OCI-LY7 (cell line): Measurements from ENCODE around the gene LRRK1. TPM values are rescaled to one million over a fixed set of nuclear protein-coding genes. Genes with fewer than 3 reads are reported as not detected.

Source experiments
- BruUV-seq: library from RNA; stranded (reverse); fragments of 400-500 nt; replicated peaks from 2 replicates; lab custom pipeline; 2021; lab: Mats Ljungman, UMichigan
- CTCF ChIA-PET: fragments of 300-600 bp; sonication (Branson Sonifier 250); formaldehyde crosslinking; loops from one replicate; lab custom pipeline; 2022; ENCODE audit warnings: antibody characterized with exemption; ENCODE audit not compliant: unreplicated experiment; lab: Charles Lee
- POLR2A ChIA-PET: fragments of 300-600 bp; sonication (Branson Sonifier 250); formaldehyde crosslinking; loops from one replicate; lab custom pipeline; 2022; ENCODE audit warnings: antibody characterized with exemption; lab: Charles Lee
- DNase-seq: peaks from one replicate; pipeline ENCODE4 v3.0.0-alpha.2; 2015; ENCODE audit warnings: low spot score
- H2AFZ ChIP-seq: fragments of 200-600 bp; sonication (generic), shearing (Covaris generic); 2 replicates; pipeline ENCODE4 v1.6.1; 2014; ENCODE audit warnings: mild to moderate bottlenecking, antibody characterized with exemption, low read length, moderate library complexity
- H3K27ac ChIP-seq: fragments of 200-600 bp; sonication (generic); 2 replicates; pipeline ENCODE4 v1.5.1; 2014; ENCODE audit warnings: mixed run types, low read depth, mild to moderate bottlenecking, moderate library complexity, low read length, inconsistent platforms; ENCODE audit not compliant: poor library complexity, severe bottlenecking
- H3K36me3 ChIP-seq: fragments of 200-600 bp; sonication (generic); 2 replicates; pipeline ENCODE4 v1.6.1; 2014; ENCODE audit warnings: mild to moderate bottlenecking, antibody characterized with exemption, low read length, moderate library complexity, mixed read lengths; ENCODE audit not compliant: insufficient read depth
- H3K4me1 ChIP-seq: fragments of 200-600 bp; sonication (generic); 2 replicates; pipeline ENCODE4 v1.5.1; 2014; ENCODE audit warnings: mild to moderate bottlenecking, low read length; ENCODE audit not compliant: insufficient read depth, poor library complexity, severe bottlenecking
- H3K4me2 ChIP-seq: fragments of 200-600 bp; sonication (generic); 2 replicates; pipeline ENCODE4 v1.6.1; 2014; ENCODE audit warnings: mild to moderate bottlenecking, low read length
- H3K4me3 ChIP-seq: fragments of 200-600 bp; sonication (generic); 2 replicates; pipeline ENCODE4 v1.5.1; 2014; ENCODE audit warnings: mild to moderate bottlenecking, low read depth, low read length; ENCODE audit not compliant: poor library complexity, severe bottlenecking
- H3K79me2 ChIP-seq: fragments of 200-600 bp; sonication (generic); 2 replicates; pipeline ENCODE4 v1.6.1; 2016; ENCODE audit warnings: low read depth, mild to moderate bottlenecking, low read length, moderate library complexity, mixed read lengths; ENCODE audit not compliant: insufficient read depth
- H3K9me2 ChIP-seq: fragments of 200-600 bp; sonication (generic); 2 replicates; pipeline ENCODE4 v1.6.1; 2016; ENCODE audit warnings: mild to moderate bottlenecking, low read length, mixed read lengths; ENCODE audit not compliant: insufficient read depth
- H3K9me3 ChIP-seq: fragments of 200-600 bp; sonication (generic); 2 replicates; pipeline ENCODE4 v1.6.1; 2014; ENCODE audit warnings: mild to moderate bottlenecking, mixed run types, low read length, mixed read lengths
- H4K20me1 ChIP-seq: fragments of 200-600 bp; sonication (generic); 2 replicates; pipeline ENCODE4 v1.6.1; 2014; ENCODE audit warnings: mild to moderate bottlenecking, antibody characterized with exemption, low read length, moderate library complexity, mixed read lengths; ENCODE audit not compliant: insufficient read depth
- EZH2phosphoT487 ChIP-seq: fragments of 200-600 bp; sonication (generic); IDR thresholded peaks from 2 replicates; pipeline ENCODE4 v1.6.1; 2018; ENCODE audit warnings: low read depth, borderline replicate concordance, mild to moderate bottlenecking, mixed run types, antibody characterized with exemption, low read length, moderate library complexity, mixed read lengths
- intact Hi-C: fragments of 100-400 bp; cut with micrococcal nuclease; formaldehyde crosslinking; loops from one replicate; pipeline ENCODE4 v1.10.0; 2022; ENCODE audit not compliant: unreplicated experiment
- total RNA-seq, 2 experiments: library from RNA; depleted of rRNA in 1 of 2; stranded (reverse); fragments of >200 nt in 1 of 2; shearing (Covaris generic) in 1 of 2; gene quantifications; 2 replicates each; pipeline ENCODE4 v1.2.3, GENCODE V29; 2014 to 2022
- TF ChIP-seq, protein P1 (sequence below): fragments of 200-600 bp; sonication (generic); conservative IDR thresholded peaks from 2 replicates; pipeline ENCODE4 v1.5.1; 2014; ENCODE audit warnings: mild to moderate bottlenecking, antibody characterized with exemption, low read length, moderate library complexity, mixed read lengths

Gene LRRK1
- total RNA-seq, 2 experiments from 2014 or later, result 92.3 to 233 TPM

DNA sequence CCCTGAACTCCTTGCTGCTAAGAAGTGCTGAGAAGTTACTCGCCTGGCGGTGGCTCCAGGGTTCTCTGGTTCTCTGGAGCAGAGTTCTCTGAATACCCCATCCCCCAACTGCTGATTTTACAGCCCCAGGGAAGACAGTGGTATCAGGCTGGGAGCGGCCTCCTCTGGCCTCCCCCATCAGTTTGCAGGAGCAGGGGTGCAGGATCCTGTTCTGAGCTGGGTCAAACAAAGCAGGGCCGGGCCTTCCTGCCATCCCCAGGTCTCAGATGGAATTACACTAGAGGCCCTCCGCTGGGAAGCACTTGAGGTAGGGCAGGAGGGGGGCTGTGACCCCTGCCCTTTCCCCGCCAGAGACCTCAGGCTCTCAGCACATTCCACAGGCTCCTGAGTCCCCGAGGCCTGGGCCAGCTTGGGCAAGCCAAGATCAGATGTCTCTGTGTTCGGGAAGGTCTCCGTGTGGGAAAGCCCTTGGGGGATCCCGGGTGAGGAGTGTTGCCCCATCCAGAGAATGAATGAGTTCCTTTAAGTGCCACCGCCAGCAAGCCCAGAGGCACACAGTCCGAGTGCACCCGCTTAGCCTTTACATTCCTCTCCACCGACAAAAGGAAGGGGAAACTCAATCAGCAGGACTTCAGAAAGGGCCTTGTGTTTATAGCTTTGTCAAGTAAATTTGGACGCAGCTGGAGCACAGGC is 149.9 kb downstream of the LRRK1 start:
- no TSS peak for BruUV-seq
- H2AFZ ChIP-seq, result no peak overlapping the region
- ChIA-PET CTCF (no interaction called here), POLR2A (no interaction called here)
- no peaks in the 10 kb centered on the region for H3K9me3 ChIP-seq
- no peak overlapping the region for H3K4me3 ChIP-seq
- H3K27ac ChIP-seq, result no peak overlapping the region
- no peaks in the 10 kb centered on the region for H4K20me1 ChIP-seq
- H3K36me3 ChIP-seq, result peaks cover 85% of the 10 kb centered on the region
- no peaks in the 10 kb centered on the region for H3K79me2 ChIP-seq
- H3K4me1 ChIP-seq, result no peaks in the 10 kb centered on the region
- DNase-seq, result no peak
- H3K9me2 ChIP-seq, result no peaks in the 10 kb centered on the region
- intact Hi-C loops, result no loop called here
- H3K4me2 ChIP-seq, result no peak overlapping the region
- no peak for TF ChIP-seq EZH2phosphoT487
- TF ChIP-seq, protein P1, sequence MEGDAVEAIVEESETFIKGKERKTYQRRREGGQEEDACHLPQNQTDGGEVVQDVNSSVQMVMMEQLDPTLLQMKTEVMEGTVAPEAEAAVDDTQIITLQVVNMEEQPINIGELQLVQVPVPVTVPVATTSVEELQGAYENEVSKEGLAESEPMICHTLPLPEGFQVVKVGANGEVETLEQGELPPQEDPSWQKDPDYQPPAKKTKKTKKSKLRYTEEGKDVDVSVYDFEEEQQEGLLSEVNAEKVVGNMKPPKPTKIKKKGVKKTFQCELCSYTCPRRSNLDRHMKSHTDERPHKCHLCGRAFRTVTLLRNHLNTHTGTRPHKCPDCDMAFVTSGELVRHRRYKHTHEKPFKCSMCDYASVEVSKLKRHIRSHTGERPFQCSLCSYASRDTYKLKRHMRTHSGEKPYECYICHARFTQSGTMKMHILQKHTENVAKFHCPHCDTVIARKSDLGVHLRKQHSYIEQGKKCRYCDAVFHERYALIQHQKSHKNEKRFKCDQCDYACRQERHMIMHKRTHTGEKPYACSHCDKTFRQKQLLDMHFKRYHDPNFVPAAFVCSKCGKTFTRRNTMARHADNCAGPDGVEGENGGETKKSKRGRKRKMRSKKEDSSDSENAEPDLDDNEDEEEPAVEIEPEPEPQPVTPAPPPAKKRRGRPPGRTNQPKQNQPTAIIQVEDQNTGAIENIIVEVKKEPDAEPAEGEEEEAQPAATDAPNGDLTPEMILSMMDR, result no peak

DNA sequence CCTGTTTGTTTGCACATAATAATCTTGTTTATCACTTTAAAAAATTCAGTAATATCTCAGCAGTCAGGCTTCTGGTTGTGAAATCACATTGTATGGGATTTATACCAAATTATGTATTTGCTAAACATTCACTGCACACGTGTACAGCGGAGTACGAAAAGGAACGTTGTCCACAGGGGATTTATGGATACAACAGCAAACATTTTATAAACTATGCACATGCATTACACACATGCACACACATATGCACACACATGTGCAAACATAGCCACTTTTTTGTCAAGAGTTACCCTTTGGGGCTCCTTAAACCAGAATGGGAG is 150.5 kb downstream of the LRRK1 start:
- TSS peak; percentile 37 for BruUV-seq
- no peak for TF ChIP-seq EZH2phosphoT487
- TF ChIP-seq, protein P1, result no peak
- Histone ChIP-seq H3K9me2 (no peaks in the 10 kb centered on the region), H3K4me1 (no peaks in the 10 kb centered on the region), H4K20me1 (no peaks in the 10 kb centered on the region), H3K9me3 (no peaks in the 10 kb centered on the region), H3K4me3 (no peak overlapping the region), H3K36me3 (peaks cover 80% of the 10 kb centered on the region), H3K79me2 (no peaks in the 10 kb centered on the region), H3K27ac (no peak overlapping the region), H3K4me2 (no peak overlapping the region), H2AFZ (no peak overlapping the region)
- intact Hi-C loops, result no loop called here
- POLR2A ChIA-PET, result interaction anchor here (0.7 kb wide), 1 partner anchor 46 kb away, joined by 3 read pairs; no protein-coding TSS in a partner anchor
- CTCF ChIA-PET, result no interaction called here
- no peak for DNase-seq

DNA sequence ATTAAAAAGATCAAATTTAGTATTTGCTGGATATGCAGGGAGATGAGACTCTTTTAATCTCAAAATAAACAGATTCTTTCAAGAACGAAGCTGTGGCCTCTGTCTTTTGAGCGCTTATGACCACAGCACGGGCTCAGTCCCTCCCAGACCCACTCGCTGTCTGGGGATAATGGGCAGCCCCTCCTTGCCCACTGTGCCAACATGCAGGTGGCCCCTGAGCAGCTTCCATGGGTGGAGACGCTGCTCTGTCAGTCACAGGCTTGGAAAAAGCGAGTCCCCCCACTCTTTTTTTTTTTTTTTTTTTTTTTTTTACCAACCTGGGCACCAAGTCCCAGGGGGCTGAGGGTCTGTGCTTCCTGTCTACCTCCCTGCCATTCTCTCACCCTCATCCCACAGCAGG is 150.9 kb downstream of the LRRK1 start:
- CTCF ChIA-PET, result no interaction called here
- no peak overlapping the region for H2AFZ ChIP-seq
- no peak for TF ChIP-seq EZH2phosphoT487
- TF ChIP-seq, protein P1, result no peak

More for the DNA sequence above, 150.9 kb downstream of the LRRK1 start:
- DNase-seq, result no peak
- BruUV-seq, result no TSS peak
- Histone ChIP-seq H3K36me3 (peaks cover 76% of the 10 kb centered on the region), H3K4me1 (no peaks in the 10 kb centered on the region), H3K4me2 (no peak overlapping the region), H3K9me3 (no peaks in the 10 kb centered on the region), H3K79me2 (no peaks in the 10 kb centered on the region), H3K4me3 (no peak overlapping the region), H3K27ac (no peak overlapping the region), H4K20me1 (no peaks in the 10 kb centered on the region), H3K9me2 (no peaks in the 10 kb centered on the region)
- intact Hi-C loops, result loop anchor here (10.0 kb wide), 1 partner anchor 625 kb away; no protein-coding TSS in a partner anchor
- POLR2A ChIA-PET, result interaction anchor here (0.7 kb wide), 1 partner anchor 46 kb away, joined by 3 read pairs; no protein-coding TSS in a partner anchor
